Measurements from ENCODE around the gene RPL13. TPM values are rescaled to one million over a fixed set of nuclear protein-coding genes. Genes with fewer than 3 reads are reported as not detected.

RPL13 gene
- polyA plus RNA-seq, 3 donors: 1,251 to 2,437 (median 1,329) TPM

GRCh38 chr16:89552329-89552728 is 8.2 kb upstream of the RPL13 start:
- TF ChIP-seq CTCF (IDR thresholded peaks at IDR 0.05): no peak
- Histone ChIP-seq H3K27me3 (ENCODE audit: control insufficient read depth in 2 of 2, insufficient read depth in 2 of 2, low read length in 2 of 2) (no peaks in the 10 kb centered on the region), H3K36me3 (replicated peaks in 1 of 2; ENCODE audit: control insufficient read depth in 1 of 2, insufficient read depth in 2 of 2, low read length in 2 of 2) (peaks cover 66 to 90% of the 10 kb centered on the region in 2 donors), H3K9me3 (replicated peaks in 1 of 2; ENCODE audit: control insufficient read depth in 1 of 2, insufficient read depth in 1 of 2, low read length in 2 of 2) (no peaks in the 10 kb centered on the region), H3K79me2 (ENCODE audit: insufficient read depth, low read length) (no peaks in the 10 kb centered on the region), H3K27ac (ENCODE audit: low read depth in 1 of 2, low read length in 2 of 2) (no peak overlapping the region), H3K4me1 (ENCODE audit: control insufficient read depth in 1 of 2, insufficient read depth in 2 of 2, low read length in 2 of 2) (peaks cover 0 to 2% of the 10 kb centered on the region in 2 donors), H3K9ac (ENCODE audit: insufficient read depth, low read length, poor library complexity, severe bottlenecking) (no peak overlapping the region), H4K20me1 (ENCODE audit: insufficient read depth, low read length) (no peaks in the 10 kb centered on the region), H2AFZ (ENCODE audit: insufficient read depth, low read depth, low read length, poor library complexity, severe bottlenecking) (no peak overlapping the region), H3K4me2 (replicated peaks; ENCODE audit: extremely low read depth, low read length, poor library complexity, severe bottlenecking) (no peak overlapping the region), H3K4me3 (replicated peaks in 1 of 3; ENCODE audit: low read depth in 2 of 3, low read length in 3 of 3) (no peak overlapping the region)
- Mint-ChIP-seq H3K9me3 (peaks cover 0 to 1% (median 0%) of the 10 kb centered on the region in 7 donors), H3K36me3 (peaks cover 73 to 90% of the 10 kb centered on the region in 2 donors), H3K27me3 (ENCODE audit: low read depth in 3 of 3) (peaks cover 0 to 2% (median 0%) of the 10 kb centered on the region in 3 donors), H3K27ac (peak overlapping the region in 1 of 7 donors; percentile 42), H3K4me3 (no peak overlapping the region), H3K4me1 (peaks cover 4% of the 10 kb centered on the region)
- WGBS (ENCODE audit: insufficient coverage): 99% methylated on average over 20 of the region's 22 CpGs
- DNase-seq: no peak
- intact Hi-C loops (cut with micrococcal nuclease): no loop called here

GRCh38 chr16:89552913-89553312 is 7.6 kb upstream of the RPL13 start:
- no peaks in the 10 kb centered on the region for H3K27me3 ChIP-seq (ENCODE audit: control insufficient read depth in 2 of 2, insufficient read depth in 2 of 2, low read length in 2 of 2)
- H3K9me3 ChIP-seq (replicated peaks in 1 of 2; ENCODE audit: control insufficient read depth in 1 of 2, insufficient read depth in 1 of 2, low read length in 2 of 2): no peaks in the 10 kb centered on the region
- H3K27me3 Mint-ChIP-seq (ENCODE audit: low read depth in 3 of 3): peaks cover 0 to 2% (median 0%) of the 10 kb centered on the region in 3 donors
- H3K4me2 ChIP-seq (replicated peaks; ENCODE audit: extremely low read depth, low read length, poor library complexity, severe bottlenecking): no peak overlapping the region
- no peak overlapping the region for H2AFZ ChIP-seq (ENCODE audit: insufficient read depth, low read depth, low read length, poor library complexity, severe bottlenecking)
- H3K4me1 ChIP-seq (ENCODE audit: control insufficient read depth in 1 of 2, insufficient read depth in 2 of 2, low read length in 2 of 2): peaks cover 0 to 5% of the 10 kb centered on the region in 2 donors
- no peaks in the 10 kb centered on the region for H4K20me1 ChIP-seq (ENCODE audit: insufficient read depth, low read length)
- peaks cover 9% of the 10 kb centered on the region for H3K4me1 Mint-ChIP-seq
- peaks cover 0 to 1% (median 0%) of the 10 kb centered on the region in 7 donors for H3K9me3 Mint-ChIP-seq
- no peaks in the 10 kb centered on the region for H3K79me2 ChIP-seq (ENCODE audit: insufficient read depth, low read length)
- no peak overlapping the region for H3K4me3 ChIP-seq (replicated peaks in 1 of 3; ENCODE audit: low read depth in 2 of 3, low read length in 3 of 3)
- WGBS (ENCODE audit: insufficient coverage): 92% methylated on average over 8 of the region's 13 CpGs
- no peak for TF ChIP-seq CTCF (IDR thresholded peaks at IDR 0.05)
- no peak for DNase-seq
- H3K36me3 Mint-ChIP-seq: peaks cover 68 to 87% of the 10 kb centered on the region in 2 donors
- H3K36me3 ChIP-seq (replicated peaks in 1 of 2; ENCODE audit: control insufficient read depth in 1 of 2, insufficient read depth in 2 of 2, low read length in 2 of 2): peaks cover 64 to 84% of the 10 kb centered on the region in 2 donors
- no peak overlapping the region for H3K27ac Mint-ChIP-seq
- no peak overlapping the region for H3K27ac ChIP-seq (ENCODE audit: low read depth in 1 of 2, low read length in 2 of 2)
- no peak overlapping the region for H3K9ac ChIP-seq (ENCODE audit: insufficient read depth, low read length, poor library complexity, severe bottlenecking)
- H3K4me3 Mint-ChIP-seq: no peak overlapping the region
- intact Hi-C loops (cut with micrococcal nuclease): no loop called here
